RWPE1 (cell line): Measurements from ENCODE around the gene EGFLAM.

Source experiments
- CTCF ChIA-PET: fragments of 350-600 bp; sonication (Branson Sonifier 250); formaldehyde crosslinking; extraction: SDS; loops from one replicate; lab custom pipeline; 2021; lab: Yijun Ruan, JAX
- POLR2A ChIA-PET: fragments of 400-600 bp; formaldehyde crosslinking; extraction: SDS; loops from one replicate; lab custom pipeline; 2020; ENCODE audit warnings: antibody characterized with exemption; ENCODE audit not compliant: low non-redundant PET; lab: Yijun Ruan, JAX
- DNase-seq: peaks from one replicate; pipeline ENCODE4 v3.0.0; 2012; ENCODE audit warnings: low spot score
- H3K27ac ChIP-seq: fragments of 450-650 bp; 2 replicates; pipeline ENCODE4 v1.5.1; 2017
- TF ChIP-seq, protein P1 (sequence below): fragments of 450-650 bp; conservative IDR thresholded peaks from 2 replicates; pipeline ENCODE4 v1.5.1; 2017; ENCODE audit warnings: low read depth, mild to moderate bottlenecking

EGFLAM gene

DNA sequence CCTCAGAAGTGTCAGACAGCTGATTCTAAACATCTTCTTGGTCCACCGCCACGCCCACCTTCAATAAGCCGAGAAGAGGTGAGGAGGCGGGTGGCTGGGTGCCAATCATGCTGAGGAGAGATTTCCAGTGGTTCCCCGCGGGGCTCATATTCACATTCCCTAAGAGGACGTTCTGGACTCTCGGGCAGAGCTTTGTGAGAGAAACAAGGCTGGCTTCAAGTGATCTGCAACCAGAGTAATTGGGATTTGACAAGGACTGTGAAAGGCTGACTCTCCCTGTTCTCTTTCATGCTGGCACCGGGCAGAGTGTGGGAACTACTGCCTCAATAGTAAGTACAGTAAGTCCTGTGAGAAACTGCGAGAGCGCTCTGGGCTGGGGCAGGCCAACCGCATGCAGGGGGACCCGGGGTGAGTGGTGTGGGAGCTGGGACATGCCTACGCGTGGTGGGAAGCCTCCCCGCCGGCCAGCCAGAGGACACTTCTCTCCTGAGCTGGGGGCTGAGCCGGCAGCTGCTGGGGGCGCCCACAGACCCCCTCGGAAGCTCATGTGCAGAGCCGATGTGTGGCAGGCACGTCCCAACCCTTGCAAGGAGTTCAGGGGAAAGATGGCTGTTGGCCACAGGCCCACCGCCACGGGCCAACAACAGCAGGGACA lies 187.1 kb downstream of the EGFLAM start:
- no peak overlapping the region for H3K27ac ChIP-seq
- CTCF ChIA-PET = interaction anchor here (0.7 kb wide), 1 partner anchor 39 kb away, joined by 3 read pairs; no protein-coding TSS in a partner anchor
- TF ChIP-seq, protein P1, sequence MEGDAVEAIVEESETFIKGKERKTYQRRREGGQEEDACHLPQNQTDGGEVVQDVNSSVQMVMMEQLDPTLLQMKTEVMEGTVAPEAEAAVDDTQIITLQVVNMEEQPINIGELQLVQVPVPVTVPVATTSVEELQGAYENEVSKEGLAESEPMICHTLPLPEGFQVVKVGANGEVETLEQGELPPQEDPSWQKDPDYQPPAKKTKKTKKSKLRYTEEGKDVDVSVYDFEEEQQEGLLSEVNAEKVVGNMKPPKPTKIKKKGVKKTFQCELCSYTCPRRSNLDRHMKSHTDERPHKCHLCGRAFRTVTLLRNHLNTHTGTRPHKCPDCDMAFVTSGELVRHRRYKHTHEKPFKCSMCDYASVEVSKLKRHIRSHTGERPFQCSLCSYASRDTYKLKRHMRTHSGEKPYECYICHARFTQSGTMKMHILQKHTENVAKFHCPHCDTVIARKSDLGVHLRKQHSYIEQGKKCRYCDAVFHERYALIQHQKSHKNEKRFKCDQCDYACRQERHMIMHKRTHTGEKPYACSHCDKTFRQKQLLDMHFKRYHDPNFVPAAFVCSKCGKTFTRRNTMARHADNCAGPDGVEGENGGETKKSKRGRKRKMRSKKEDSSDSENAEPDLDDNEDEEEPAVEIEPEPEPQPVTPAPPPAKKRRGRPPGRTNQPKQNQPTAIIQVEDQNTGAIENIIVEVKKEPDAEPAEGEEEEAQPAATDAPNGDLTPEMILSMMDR = no peak
- no peak for DNase-seq
- POLR2A ChIA-PET = no interaction called here

DNA sequence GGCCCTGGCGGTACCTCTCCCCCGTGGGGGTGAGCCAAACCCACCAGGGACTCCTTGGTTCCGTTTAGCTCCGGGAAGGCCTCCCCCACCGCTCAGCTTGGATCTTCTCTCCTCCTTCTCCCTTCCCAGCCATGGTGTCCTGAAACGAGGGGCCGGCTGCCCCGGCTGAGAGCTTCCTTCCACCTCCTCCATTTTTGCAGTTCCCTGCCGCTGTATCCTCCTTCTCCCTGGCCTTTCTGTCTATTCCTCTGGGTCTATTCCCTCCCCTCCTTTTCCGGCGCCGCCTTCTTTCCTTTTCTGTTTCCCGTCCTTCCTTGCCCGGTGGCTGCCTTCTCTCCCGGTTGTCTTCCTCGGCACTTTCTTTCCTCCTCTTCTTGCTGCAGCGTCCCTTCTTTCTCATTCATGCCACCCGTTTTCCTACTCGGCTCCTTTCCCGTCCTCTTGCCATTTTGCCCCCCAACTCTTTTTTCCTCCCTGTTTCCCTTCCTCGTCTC lies 187.7 kb downstream of the EGFLAM start:
- no peak for DNase-seq
- POLR2A ChIA-PET = no interaction called here
- no peak overlapping the region for H3K27ac ChIP-seq
- CTCF ChIA-PET = no interaction called here
- TF ChIP-seq, protein P1 = no peak

DNA sequence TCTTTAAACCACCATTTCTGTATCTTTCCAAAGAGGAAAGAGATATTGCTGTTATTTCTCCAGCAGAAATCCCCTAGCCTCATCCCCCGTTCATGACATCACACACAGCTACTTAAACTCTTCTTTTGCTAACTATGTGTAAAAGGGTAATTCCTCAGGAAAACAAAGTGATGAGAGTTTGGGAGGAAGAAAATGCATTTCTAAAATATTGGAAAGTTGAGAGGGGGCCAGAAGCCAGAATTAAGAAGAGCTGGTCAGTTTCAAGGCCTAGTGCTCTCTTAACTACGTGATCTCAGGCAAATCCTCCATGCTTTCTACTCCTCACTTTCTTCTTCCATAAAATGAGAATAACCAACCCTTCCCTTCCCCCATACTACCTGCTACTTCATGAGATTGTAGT lies 188.7 kb downstream of the EGFLAM start:
- CTCF ChIA-PET = interaction anchor here (0.7 kb wide), 1 partner anchor 273 kb away, joined by 3 read pairs; no protein-coding TSS in a partner anchor

DNA sequence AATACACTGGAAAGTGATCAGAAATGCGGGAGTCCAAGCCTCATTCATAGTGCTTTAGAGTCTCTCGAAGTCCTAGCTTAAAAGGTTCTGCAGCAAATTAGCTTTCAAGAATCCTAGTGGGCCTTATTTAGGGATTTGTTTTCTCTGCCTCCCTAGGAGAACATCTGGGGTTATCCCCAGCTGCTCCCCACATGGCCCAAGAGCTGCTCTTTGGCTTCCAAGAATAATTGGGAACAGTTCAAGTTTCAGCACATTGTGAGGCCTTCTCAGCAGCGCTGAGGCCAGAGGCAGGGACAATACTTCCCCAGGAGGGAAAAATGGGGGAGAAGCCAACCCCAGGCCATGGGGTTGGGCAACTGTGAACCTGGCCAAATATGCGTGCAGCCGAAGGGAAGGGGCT lies 189.4 kb downstream of the EGFLAM start:
- ChIA-PET CTCF (interaction anchor here (0.7 to 1.2 kb wide), 2 partner anchors 44 to 327 kb away, joined by 4 to 6 read pairs; no protein-coding TSS in a partner anchor), POLR2A (no interaction called here)
- no peak for DNase-seq
- TF ChIP-seq, protein P1 = no peak
- H3K27ac ChIP-seq = no peak overlapping the region

More for the DNA sequence above, 188.7 kb downstream of the EGFLAM start:
- POLR2A ChIA-PET = no interaction called here
- H3K27ac ChIP-seq = no peak overlapping the region
- TF ChIP-seq, protein P1 = no peak
- no peak for DNase-seq

DNA sequence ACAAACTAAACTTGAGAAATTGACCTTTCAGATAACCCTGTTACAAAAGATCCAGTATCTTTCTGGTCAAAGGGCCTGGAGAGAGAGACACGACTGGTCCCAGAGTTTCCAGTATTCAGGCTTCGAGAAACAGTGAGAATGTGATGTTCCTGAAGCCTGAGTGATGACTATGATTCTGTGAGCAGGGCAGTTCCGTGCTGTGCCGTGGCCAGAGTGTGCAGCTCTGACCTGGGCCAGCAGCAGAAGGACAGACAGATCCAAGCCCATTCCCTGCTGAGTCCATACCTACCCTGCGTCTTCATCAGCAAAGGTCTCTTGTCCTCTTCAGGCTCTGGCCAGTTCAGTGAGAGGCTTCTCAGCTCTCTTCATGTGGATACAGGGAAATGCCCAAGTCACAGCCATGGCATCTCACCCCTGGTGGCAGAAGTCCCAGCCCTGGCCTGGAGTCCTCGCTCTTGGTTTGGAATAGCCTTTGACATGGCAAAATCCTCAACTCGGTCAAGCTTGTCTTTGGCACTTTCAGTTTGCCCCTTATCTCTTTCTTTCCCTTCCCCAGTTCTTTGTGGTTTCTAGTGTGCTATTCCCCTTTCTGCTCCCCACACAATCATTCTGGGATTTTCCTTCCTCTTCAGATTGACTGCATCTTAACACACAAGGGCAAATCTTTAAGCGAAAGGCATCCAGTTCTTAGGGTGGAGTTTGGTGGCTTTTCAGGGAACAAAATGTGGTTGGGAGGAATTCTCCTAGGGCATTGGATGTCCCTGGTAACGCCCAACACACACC lies 190.4 kb downstream of the EGFLAM start:
- no peak for DNase-seq
- TF ChIP-seq, protein P1 = no peak
- ChIA-PET POLR2A (no interaction called here), CTCF (interaction anchor here (1.2 kb wide), 1 partner anchor 43 kb away, joined by 4 read pairs; no protein-coding TSS in a partner anchor)
- no peak overlapping the region for H3K27ac ChIP-seq

DNA sequence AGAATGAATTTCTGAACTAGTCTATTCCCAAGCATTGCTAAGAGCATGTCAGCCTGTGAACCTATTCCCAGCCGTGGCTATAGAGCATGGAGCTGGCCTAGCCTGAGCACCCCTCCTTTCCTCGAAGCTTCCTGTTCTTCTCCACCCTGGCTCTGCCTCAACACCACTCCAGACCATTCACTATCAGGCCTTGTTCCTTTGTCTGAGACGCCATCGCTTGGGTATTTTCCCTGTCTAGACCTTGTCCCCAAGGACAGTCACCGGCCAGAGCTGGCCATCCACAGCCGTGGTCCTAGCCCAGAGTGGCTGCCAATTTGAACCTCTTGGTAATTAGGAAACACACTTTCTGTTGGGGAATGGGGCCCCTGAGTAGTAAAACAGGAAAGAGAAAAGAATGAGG lies 192.3 kb downstream of the EGFLAM start:
- ChIA-PET POLR2A (no interaction called here), CTCF (no interaction called here)
- DNase-seq = no peak
- TF ChIP-seq, protein P1 = no peak
- H3K27ac ChIP-seq = no peak overlapping the region
